Lung (tissue), 12 donors: Measurements from ENCODE around the gene RUFY2. TPM values are rescaled to one million over a fixed set of nuclear protein-coding genes. Genes with fewer than 3 reads are reported as not detected.

Source experiments
- ATAC-seq: fragments of 200-7000 bp; cut with Tn5 transposase; one replicate; pipeline ENCODE4 v1.9.1; 2020; ENCODE audit warnings: moderate number of reproducible peaks; ENCODE audit not compliant: insufficient read depth, low FRiP score
- DNase-seq, 3 donors: peaks; one replicate each; pipeline ENCODE4 v3.0.0-alpha.2; 2013 to 2017
- H3K27ac ChIP-seq, 2 donors: one replicate each; pipeline ENCODE4 v1.5.1; 2013; ENCODE audit warnings: mild to moderate bottlenecking in 2 of 2, moderate library complexity in 2 of 2, control low read depth in 1 of 2, inconsistent platforms in 1 of 2, low read depth in 1 of 2, low read length in 1 of 2
- H3K27me3 ChIP-seq, 3 donors: one replicate each; pipeline ENCODE4 v1.5.1; 2013; ENCODE audit warnings: low read length in 2 of 3; ENCODE audit not compliant: control insufficient read depth in 3 of 3, insufficient read depth in 3 of 3
- H3K36me3 ChIP-seq, 4 donors: one replicate each; pipeline ENCODE4 v1.5.1; 2013; ENCODE audit warnings: low read length in 4 of 4, mild to moderate bottlenecking in 1 of 4, moderate library complexity in 1 of 4; ENCODE audit not compliant: control insufficient read depth in 4 of 4, insufficient read depth in 4 of 4
- H3K4me1 ChIP-seq, 5 donors: one replicate each; pipeline ENCODE4 v1.5.1; 2013; ENCODE audit warnings: low read length in 5 of 5, mild to moderate bottlenecking in 2 of 5, moderate library complexity in 1 of 5; ENCODE audit not compliant: control insufficient read depth in 5 of 5, insufficient read depth in 5 of 5
- H3K4me3 ChIP-seq: one replicate; pipeline ENCODE4 v1.5.1; 2013; ENCODE audit warnings: mild to moderate bottlenecking, control low read depth, moderate library complexity
- H3K9ac ChIP-seq, 2 donors: one replicate each; pipeline ENCODE4 v1.5.1; 2013; ENCODE audit warnings: low read length in 2 of 2, control low read depth in 1 of 2; ENCODE audit not compliant: insufficient read depth in 1 of 2
- H3K9me3 ChIP-seq, 4 donors: one replicate each; pipeline ENCODE4 v1.5.1; 2013; ENCODE audit warnings: low read length in 3 of 4, mild to moderate bottlenecking in 1 of 4, moderate library complexity in 1 of 4; ENCODE audit not compliant: control insufficient read depth in 4 of 4, insufficient read depth in 3 of 4
- WGBS, 2 donors: extraction: QIAGEN DNeasy Blood & Tissue Kit; methylation state at CpG; one replicate each; pipeline ENCODE4 v1.1.7; 2013; 5-methylcytosine and 5-hydroxymethylcytosine counted together
- polyA plus RNA-seq, 2 donors: library from polyadenylated mRNA; stranded (reverse); fragments of 200-250 nt; gene quantifications; one replicate each; pipeline ENCODE4 v1.2.1, GENCODE V29; 2013
- total RNA-seq, 2 donors: library from RNA; depleted of rRNA in 1 of 2; stranded (reverse); fragments of >200 nt in 1 of 2; gene quantifications; one replicate each; pipeline ENCODE4 v1.2.1, GENCODE V29; 2014 to 2021
- TF ChIP-seq, protein P1 (sequence below): IDR thresholded peaks from 2 replicates; pipeline ENCODE4 v1.5.1; 2012; ENCODE audit warnings: mild to moderate bottlenecking; ENCODE audit errors: control extremely low read depth, extremely low read depth
- donor health status: control.
- donor health status: control.
- donor health status: Bipolar disorder and iron deficiency.
- donor health status: healthy.
- donor health status: DM: yes; HTN: yes; CAD: no.

Gene RUFY2
- total and polyA plus RNA-seq, 4 donors = 4.2 to 55.3 (median 13.4) TPM

DNA sequence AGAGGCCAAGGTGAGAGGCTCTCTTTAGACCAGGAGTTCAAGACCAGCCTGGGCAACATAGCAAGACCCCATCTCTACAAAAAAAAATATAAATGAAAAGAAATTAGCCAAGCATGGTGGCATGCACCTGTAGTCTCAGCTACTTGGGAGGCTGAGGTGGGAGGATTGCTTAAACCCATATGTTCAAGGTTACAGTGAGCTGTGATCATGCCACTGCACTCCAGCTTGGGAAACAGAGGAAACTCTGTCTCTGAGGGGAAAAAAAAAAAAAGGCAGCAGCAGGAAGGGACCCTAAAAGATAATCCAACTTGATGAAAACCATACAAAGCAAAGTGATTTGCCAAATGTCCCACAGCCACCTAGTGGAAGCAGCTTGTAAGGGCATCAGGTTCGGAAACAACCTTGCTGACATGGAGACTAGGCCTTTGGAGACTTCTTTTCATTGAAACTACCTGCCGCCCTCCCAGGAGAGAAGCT is 58.8 kb downstream of the RUFY2 start:
- ATAC-seq = no peak
- Histone ChIP-seq H3K9me3 (no peaks in the 10 kb centered on the region), H3K36me3 (peaks cover 9 to 34% (median 26%) of the 10 kb centered on the region in 4 donors), H3K4me1 (no peaks in the 10 kb centered on the region), H3K4me3 (no peak overlapping the region), H3K27ac (no peak overlapping the region), H3K27me3 (no peaks in the 10 kb centered on the region), H3K9ac (no peak overlapping the region)
- WGBS, 2 donors = 61 to 70% methylated on average over 2 of the region's 2 CpGs
- TF ChIP-seq, protein P1, sequence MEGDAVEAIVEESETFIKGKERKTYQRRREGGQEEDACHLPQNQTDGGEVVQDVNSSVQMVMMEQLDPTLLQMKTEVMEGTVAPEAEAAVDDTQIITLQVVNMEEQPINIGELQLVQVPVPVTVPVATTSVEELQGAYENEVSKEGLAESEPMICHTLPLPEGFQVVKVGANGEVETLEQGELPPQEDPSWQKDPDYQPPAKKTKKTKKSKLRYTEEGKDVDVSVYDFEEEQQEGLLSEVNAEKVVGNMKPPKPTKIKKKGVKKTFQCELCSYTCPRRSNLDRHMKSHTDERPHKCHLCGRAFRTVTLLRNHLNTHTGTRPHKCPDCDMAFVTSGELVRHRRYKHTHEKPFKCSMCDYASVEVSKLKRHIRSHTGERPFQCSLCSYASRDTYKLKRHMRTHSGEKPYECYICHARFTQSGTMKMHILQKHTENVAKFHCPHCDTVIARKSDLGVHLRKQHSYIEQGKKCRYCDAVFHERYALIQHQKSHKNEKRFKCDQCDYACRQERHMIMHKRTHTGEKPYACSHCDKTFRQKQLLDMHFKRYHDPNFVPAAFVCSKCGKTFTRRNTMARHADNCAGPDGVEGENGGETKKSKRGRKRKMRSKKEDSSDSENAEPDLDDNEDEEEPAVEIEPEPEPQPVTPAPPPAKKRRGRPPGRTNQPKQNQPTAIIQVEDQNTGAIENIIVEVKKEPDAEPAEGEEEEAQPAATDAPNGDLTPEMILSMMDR = peak; percentile 52
- peak; percentile 39 to 59 (median 57) for DNase-seq

DNA sequence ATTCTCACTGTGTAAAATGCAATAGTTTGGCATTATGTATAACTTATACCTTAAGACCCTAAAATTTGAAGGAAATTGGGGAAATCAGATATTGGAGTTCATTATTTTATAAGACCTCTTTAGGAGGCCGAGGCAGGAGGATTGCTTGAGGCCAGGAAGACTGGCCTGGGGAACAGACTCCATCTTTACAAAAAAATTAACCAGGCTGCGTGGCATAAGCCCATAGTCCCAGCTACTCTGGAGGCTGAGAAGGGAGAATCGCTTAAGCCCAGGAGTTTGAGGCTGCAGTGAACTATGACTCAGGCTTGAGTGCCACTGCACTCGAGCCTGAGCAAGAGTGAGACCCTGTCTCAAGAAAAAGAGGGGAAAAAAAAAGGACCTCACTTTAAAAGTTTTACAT is 60.3 kb downstream of the RUFY2 start:
- no peaks in the 10 kb centered on the region for H3K9me3 ChIP-seq
- no peaks in the 10 kb centered on the region for H3K4me1 ChIP-seq
- 91 to 97% methylated on average over 4 of the region's 4 CpGs for WGBS, 2 donors
- peaks cover 6 to 42% (median 24%) of the 10 kb centered on the region in 4 donors for H3K36me3 ChIP-seq
- H3K9ac ChIP-seq = no peak overlapping the region
- H3K27ac ChIP-seq = no peak overlapping the region
- DNase-seq = no peak
- no peak overlapping the region for H3K4me3 ChIP-seq
- TF ChIP-seq, protein P1 = no peak
- ATAC-seq = no peak
- H3K27me3 ChIP-seq = no peaks in the 10 kb centered on the region

DNA sequence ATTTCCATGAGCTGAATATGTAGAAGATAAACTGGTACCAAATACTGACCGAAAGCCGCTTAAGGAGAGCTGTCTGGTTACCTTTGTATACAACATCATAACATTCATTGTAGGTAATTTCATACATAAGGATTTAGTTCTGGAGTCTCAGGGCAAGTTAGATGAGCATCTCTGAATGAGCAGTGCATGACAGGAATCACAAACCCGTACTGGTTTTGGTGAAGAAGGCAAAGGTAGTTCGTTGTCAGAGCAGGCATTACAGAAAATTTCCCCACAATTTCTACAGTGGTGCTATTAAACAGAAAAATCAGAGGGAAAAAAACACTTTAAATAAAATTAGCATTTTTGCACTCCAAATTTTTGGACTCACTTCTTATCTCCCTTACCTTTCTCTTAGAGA is 61.5 kb downstream of the RUFY2 start:
- Histone ChIP-seq H3K9me3 (no peaks in the 10 kb centered on the region), H3K9ac (no peak overlapping the region), H3K27ac (no peak overlapping the region), H3K36me3 (peaks cover 6 to 51% (median 34%) of the 10 kb centered on the region in 4 donors), H3K27me3 (no peaks in the 10 kb centered on the region), H3K4me1 (no peaks in the 10 kb centered on the region), H3K4me3 (no peak overlapping the region)
- ATAC-seq (no peak), DNase-seq (no peak)
- 94 to 96% methylated on average over 4 of the region's 4 CpGs for WGBS, 2 donors
- TF ChIP-seq, protein P1 = no peak
